GM18951 (cell line): ENCODE measurements around the gene AXIN1.
"Not testable (repeated sequence)": the region's sequence is repeated elsewhere in the genome, so short reads cannot be mapped to it uniquely, and the experiment has no call there.

Experiments used
- POLR2A ChIP-seq: IDR thresholded peaks from 4 replicates; pipeline ENCODE4 v1.6.1; 2011; ENCODE audit warnings: mild to moderate bottlenecking; ENCODE audit not compliant: insufficient read length, insufficient read depth; ENCODE audit errors: extremely low read depth
- in situ Hi-C: fragments of 300-500 bp; cut with MboI; formaldehyde crosslinking; loops from one replicate; pipeline ENCODE4 v1.12.0; 2022; ENCODE audit warnings: low sequenced_read_pairs, mixed read lengths, inconsistent platforms; ENCODE audit not compliant: unreplicated experiment

The AXIN1 gene

DNA sequence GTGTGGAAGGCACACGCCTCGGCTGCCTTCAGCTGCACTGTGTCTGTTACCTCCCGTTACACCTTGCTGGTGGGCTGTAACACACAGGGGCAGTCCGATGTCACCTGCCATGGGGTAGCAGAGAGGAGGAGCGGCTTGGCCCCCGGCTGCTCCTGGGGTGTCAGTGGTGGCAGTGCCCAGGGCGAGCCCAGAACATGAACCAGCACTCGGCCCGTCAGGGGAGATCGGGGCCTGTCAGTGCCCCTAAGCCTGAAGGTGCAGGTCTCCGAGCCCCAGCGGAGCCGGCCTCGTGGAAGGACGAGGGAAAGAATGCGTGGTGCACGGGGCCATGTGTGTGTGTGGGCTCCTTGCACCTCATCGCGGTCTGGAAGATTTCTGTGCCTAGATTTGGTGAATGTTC is 92.2 kb downstream of the AXIN1 start:
- in situ Hi-C loops = no loop called here
- no peak for TF ChIP-seq POLR2A

DNA sequence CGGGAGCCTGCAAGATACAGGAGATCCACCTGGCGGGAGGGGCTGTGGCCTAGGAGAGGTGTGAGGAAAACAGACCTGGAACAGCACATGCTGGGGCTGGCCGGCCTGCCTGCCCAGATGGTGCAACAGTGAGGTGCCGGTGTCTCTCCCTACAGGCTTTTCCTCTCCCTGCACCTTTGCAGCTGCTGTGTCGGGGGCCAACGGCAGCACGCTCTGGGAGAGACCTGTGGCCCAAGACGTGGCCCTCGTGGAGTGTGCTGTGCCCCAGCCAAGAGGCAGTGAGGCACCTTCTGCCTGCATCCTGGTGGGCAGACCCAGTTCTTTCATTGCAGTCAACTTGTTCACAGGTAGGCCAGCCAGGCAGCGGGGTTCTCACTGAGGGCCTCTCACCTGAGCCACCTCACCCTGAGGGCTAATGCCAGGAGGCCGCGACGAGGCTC is 92.7 kb downstream of the AXIN1 start:
- in situ Hi-C loops = no loop called here
- TF ChIP-seq POLR2A = no peak

DNA sequence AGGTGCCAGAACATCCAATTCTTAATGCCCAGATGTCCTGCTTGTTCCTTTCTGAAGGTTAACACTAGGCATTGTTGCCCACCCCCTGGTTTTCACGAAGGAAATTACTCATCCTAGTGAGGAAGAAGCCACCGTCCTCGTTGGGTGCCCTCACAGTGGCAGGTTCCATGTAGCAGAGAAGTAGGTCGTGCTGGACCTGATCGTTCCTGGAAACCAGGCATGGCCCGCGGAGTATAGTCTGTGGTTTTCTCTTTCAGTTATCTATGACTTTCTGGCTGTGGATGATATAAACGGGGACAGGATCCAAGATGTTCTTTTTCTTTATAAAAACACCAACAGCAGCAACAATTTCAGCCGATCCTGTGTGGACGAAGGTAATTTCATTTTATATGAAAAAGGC is 93.3 kb downstream of the AXIN1 start:
- TF ChIP-seq POLR2A = no peak
- in situ Hi-C loops = no loop called here

- in situ Hi-C loops = not testable (repeated sequence)
Measured at GRCh38 chr16:258091-258490, 94.4 kb downstream of the AXIN1 start.

- TF ChIP-seq POLR2A = no peak
- in situ Hi-C loops = no loop called here
Measured at GRCh38 chr16:255183-255582, 97.3 kb downstream of the AXIN1 start.

- TF ChIP-seq POLR2A = no peak
Measured at GRCh38 chr16:254461-254860, 98.1 kb downstream of the AXIN1 start.

DNA sequence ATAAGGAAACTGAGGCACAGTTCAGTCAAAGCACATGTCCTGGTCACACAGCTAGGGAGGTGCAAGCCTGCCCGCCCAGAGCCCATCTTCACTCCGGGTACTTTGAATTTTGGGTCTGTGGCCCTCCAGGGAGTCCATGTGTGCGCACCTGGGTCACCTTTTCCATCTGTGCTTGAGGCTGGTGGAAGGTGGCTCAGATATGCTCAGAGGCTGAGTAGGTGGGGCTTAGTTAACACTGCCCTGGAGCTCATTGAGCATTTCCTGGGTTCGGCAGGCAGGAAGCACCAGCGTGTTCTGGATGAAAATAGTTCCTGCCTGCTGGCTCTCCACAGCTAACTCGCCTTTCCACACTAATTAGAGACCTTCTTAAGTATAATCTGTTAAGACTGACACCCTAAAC is 98.7 kb downstream of the AXIN1 start:
- no peak for TF ChIP-seq POLR2A
- in situ Hi-C loops = no loop called here

More at GRCh38 chr16:254461-254860, 98.1 kb downstream of the AXIN1 start:
- in situ Hi-C loops = no loop called here

DNA sequence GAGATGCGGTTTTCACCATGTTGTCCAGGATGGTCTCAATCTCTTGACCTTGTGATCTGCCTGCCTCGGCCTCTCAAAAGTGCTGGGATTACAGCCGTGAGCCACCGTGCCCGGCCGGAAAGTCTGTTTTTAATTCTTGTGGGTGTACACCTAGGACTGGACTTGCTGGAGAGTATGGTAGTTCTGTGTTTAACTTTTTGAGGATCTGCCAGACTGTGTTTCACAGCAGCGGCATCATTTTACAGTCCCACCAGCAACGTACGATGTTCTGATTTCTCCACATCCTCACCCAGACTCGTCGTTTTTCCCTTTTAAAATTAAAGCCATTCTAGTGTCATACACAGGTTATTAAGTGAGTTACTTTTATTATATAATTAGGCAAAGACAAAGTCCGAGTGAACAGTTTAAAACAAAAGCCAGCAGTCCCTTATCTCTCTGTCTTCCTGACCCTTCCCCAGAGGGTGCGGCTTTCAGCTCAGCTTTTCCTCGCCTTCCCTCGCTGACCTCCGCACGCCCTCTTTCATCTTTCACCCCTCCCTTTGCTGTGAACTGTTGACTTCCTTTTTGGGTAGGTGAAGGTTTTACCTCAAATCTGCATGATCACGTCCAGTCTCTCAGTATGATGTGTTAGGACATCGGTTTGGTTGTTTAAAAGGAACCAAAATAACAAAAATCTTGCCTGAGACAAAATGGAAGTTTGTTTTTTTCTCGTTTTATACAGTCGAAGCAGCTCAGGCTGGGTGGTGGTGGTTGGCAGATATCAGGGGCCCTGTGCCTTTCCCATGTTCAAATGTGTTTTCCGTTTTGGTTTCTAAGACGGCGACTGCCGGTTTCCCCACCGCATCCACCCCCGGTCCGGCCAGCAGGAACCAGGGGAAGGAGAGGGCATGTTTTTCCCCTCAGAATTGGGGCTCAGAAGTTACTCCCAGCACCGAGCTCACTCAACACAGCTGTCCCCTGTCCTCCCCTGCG is 99.9 kb downstream of the AXIN1 start:
- TF ChIP-seq POLR2A = no peak
- in situ Hi-C loops = no loop called here

- no peak for TF ChIP-seq POLR2A
- in situ Hi-C loops = no loop called here
Measured at GRCh38 chr16:249431-249830, 103.1 kb downstream of the AXIN1 start.

- TF ChIP-seq POLR2A = no peak
- in situ Hi-C loops = no loop called here
Measured at GRCh38 chr16:247027-247426, 105.5 kb downstream of the AXIN1 start.

GRCh38 chr16:245105-245504 is 107.4 kb downstream of the AXIN1 start:
- in situ Hi-C loops = no loop called here

GRCh38 chr16:243348-243747 is 109.2 kb downstream of the AXIN1 start:
- in situ Hi-C loops = no loop called here
- no peak for TF ChIP-seq POLR2A

More at GRCh38 chr16:245105-245504, 107.4 kb downstream of the AXIN1 start:
- no peak for TF ChIP-seq POLR2A

- in situ Hi-C loops = no loop called here
- TF ChIP-seq POLR2A = no peak
Measured at GRCh38 chr16:242281-242680, 110.2 kb downstream of the AXIN1 start.

DNA sequence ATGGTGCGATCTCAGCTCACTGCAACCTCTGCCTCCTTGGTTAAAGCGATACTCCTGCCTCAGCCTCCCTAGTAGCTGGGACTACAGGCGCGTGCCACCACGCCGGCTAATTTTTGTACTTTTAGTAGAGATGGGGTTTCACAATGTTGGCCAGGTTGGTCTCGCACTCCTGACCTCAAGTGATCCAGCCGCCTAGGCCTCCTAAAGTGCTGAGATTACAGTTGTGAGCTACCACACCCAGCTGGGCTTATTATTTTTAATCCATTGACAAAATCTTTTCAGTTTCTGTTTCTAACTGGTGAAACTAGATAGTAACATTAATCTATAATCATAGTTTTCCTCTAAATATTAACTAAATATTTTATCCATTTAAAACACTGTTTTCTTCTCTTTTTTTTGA is 112.0 kb downstream of the AXIN1 start:
- in situ Hi-C loops = no loop called here
- TF ChIP-seq POLR2A = no peak

GRCh38 chr16:239948-240277 is 112.6 kb downstream of the AXIN1 start:
- in situ Hi-C loops = no loop called here
- no peak for TF ChIP-seq POLR2A
